ENCODE data around the gene RPL10.
"Not testable (repeated sequence)": the region's sequence is repeated elsewhere in the genome, so short reads cannot be mapped to it uniquely, and the experiment has no call there.

RPL10 gene

DNA sequence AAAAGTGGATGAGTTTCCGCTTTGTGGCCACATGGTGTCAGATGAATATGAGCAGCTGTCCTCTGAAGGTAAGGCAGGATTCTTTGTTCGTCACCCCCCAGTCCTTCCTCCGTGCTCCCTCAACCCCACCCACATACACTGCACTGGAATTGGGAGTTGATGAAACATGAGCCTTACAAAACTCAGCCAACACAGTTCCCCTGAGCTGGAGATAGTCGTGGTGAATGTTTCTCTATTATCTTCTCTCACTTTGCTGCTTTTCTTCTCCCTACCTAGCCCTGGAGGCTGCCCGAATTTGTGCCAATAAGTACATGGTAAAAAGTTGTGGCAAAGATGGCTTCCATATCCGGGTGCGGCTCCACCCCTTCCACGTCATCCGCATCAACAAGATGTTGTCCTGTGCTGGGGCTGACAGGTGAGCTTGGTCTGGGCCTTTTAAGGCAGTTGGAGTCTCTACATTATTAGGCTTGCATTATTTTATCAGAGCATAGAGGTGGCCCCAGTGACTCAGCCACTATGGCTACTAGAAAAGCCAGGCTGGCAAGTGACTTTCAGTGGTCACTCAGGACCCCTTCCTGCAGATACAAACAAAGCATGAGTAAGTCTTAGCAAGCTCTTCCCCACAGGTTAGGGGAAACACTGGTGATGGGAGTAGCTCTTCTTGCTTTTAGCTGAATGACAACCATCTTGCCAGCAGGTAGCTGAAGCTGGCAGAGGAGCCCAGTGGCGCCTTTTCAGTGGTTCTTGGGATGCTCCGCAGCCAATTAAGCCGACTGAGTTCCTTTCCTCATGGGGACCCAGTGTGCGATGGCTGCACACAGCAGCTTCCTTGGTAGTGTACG lies 1.6 kb downstream of the RPL10 start:
- Histone ChIP-seq H3K9me3 (replicated peaks; ENCODE audit: low read length) (no peaks in the 10 kb centered on the region), H3K4me3 (ENCODE audit: low read length) (peak overlapping the region; percentile 89), H3K36me3 (ENCODE audit: insufficient read depth, low read length) (peaks cover 33% of the 10 kb centered on the region), H3K27me3 (ENCODE audit: control insufficient read depth, insufficient read depth, low read length) (no peaks in the 10 kb centered on the region), H3K4me1 (ENCODE audit: control insufficient read depth, insufficient read depth, low read length) (peaks cover 6% of the 10 kb centered on the region), H3K4me2 (ENCODE audit: low read length) (peak overlapping the region; percentile 91), H3K9ac (ENCODE audit: low read depth, low read length) (peak overlapping the region; percentile 100)

DNA sequence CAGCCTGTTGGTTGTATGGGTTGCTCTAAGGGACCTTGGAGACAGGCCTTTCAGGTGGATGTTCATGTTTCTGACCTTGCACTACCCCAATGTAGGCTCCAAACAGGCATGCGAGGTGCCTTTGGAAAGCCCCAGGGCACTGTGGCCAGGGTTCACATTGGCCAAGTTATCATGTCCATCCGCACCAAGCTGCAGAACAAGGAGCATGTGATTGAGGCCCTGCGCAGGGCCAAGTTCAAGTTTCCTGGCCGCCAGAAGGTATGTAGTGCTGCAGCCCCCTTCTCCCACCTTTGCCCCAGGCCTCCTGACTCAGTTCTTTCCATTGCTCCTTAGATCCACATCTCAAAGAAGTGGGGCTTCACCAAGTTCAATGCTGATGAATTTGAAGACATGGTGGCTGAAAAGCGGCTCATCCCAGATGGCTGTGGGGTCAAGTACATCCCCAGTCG lies 2.2 kb downstream of the RPL10 start:
- H3K9me3 ChIP-seq (replicated peaks; ENCODE audit: low read length); H3K27me3 ChIP-seq (ENCODE audit: control insufficient read depth, insufficient read depth, low read length); H3K4me1 ChIP-seq (ENCODE audit: control insufficient read depth, insufficient read depth, low read length): not testable (repeated sequence)
- H3K4me3 ChIP-seq (ENCODE audit: low read length), result peak overlapping the region; percentile 89
- peak overlapping the region; percentile 100 for H3K9ac ChIP-seq (ENCODE audit: low read depth, low read length)
- H3K4me2 ChIP-seq (ENCODE audit: low read length), result peak overlapping the region; percentile 91
- peaks cover 33% of the 10 kb centered on the region for H3K36me3 ChIP-seq (ENCODE audit: insufficient read depth, low read length)

DNA sequence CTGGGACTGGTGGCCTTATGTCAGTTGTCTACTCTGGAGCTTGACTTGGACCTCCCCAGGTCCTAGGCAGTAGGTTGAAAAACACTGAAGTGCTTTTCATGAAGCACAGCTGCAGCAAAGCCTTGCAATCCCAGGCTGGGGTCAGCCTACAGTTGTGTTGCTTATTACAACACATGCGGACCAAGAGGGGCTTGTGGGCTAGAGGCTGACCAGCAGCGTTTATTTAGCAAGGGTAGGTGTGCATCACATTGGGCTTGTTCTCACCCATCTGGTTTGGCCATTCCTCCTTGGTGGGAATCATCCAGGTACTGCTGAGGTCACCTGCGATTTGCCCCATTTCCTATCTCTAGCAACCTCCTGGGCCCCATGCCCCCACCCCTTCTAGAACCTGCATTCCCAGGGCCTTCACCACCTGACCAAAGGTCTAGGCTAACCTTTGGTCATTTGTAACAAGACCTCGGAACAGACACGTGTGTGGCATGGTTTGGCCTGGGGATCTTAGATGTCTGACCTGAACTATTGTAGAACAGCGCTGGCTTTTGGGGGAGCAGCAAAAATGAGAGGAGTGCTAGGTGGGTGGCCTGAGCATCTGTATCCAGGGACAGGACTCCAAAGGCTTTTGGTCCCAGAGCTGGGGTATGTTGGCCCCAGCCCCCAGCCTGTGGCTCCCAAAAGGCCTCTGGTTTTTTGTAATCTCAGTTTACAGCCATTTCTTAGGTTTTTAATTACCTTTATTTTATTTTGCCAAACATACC lies 3.0 kb downstream of the RPL10 start:
- peaks cover 33% of the 10 kb centered on the region for H3K36me3 ChIP-seq (ENCODE audit: insufficient read depth, low read length)
- H3K4me2 ChIP-seq (ENCODE audit: low read length), result peak overlapping the region; percentile 10
- H3K4me1 ChIP-seq (ENCODE audit: control insufficient read depth, insufficient read depth, low read length), result peaks cover 6% of the 10 kb centered on the region
- H3K27me3 ChIP-seq (ENCODE audit: control insufficient read depth, insufficient read depth, low read length), result no peaks in the 10 kb centered on the region
- no peaks in the 10 kb centered on the region for H3K9me3 ChIP-seq (replicated peaks; ENCODE audit: low read length)
- no peak overlapping the region for H3K4me3 ChIP-seq (ENCODE audit: low read length)
- no peak overlapping the region for H3K9ac ChIP-seq (ENCODE audit: low read depth, low read length)

DNA sequence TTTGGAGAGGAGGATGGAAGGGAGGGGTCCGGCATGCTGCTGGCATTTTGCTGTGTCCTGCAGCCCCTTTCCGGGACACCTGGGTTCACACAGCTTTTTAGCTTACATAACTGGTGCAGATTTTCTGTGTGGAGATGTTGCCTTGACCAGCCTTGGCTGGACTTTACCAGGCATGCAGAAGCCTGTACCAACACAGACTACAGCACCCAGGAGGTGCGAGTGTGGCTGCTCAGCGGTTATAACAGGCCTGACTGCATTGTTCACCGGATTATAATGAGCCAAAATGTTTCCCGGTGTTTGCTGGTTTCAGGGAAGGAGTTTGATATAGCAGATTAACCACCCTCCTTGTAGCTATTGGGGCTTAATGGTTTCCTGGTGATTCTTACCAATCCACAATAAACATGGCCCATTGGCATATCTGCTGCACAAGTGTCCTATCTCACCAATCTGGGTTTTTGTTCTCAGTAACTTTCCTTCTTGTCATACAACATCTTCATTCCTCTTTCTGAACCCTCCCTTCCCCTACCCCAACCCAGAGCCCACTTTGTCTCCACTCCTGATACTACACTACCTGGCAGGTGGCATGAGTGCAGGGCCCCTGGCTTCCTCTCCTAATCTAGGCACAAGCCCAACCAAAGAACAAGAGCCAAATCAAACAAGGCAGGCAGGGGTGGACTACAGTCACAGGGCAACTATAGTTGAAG lies 3.9 kb downstream of the RPL10 start:
- no peak overlapping the region for H3K4me3 ChIP-seq (ENCODE audit: low read length)
- H3K4me1 ChIP-seq (ENCODE audit: control insufficient read depth, insufficient read depth, low read length), result peaks cover 6% of the 10 kb centered on the region
- H3K27me3 ChIP-seq (ENCODE audit: control insufficient read depth, insufficient read depth, low read length), result no peaks in the 10 kb centered on the region
- peaks cover 33% of the 10 kb centered on the region for H3K36me3 ChIP-seq (ENCODE audit: insufficient read depth, low read length)
- H3K9ac ChIP-seq (ENCODE audit: low read depth, low read length), result no peak overlapping the region
- H3K4me2 ChIP-seq (ENCODE audit: low read length), result no peak overlapping the region
- H3K9me3 ChIP-seq (replicated peaks; ENCODE audit: low read length), result no peaks in the 10 kb centered on the region

DNA sequence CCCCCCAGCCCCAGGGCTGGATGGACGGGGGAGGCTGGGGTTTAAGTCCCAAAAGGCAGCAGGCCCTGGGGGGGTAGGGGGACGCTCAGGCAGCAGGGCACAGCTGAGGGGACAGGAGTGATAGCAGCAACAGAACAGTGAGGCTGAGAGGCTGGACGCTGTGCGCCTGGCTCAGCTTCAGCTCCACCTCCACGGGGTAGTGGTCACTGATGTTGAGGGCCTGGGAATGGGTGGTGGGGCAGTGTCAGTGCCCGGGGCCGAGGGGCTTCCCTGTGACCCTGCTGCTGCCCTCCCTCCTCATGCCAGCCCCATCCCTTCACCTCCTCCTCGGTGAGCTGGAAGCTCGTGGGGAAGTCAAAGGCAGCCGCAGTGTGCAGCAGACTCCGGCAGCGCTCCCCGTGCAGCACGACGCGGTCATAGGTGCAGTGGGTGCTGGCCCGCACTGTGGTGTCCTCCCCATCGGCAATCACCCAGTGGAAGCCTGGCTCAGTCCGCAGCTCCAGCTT lies 4.5 kb downstream of the RPL10 start:
- H3K9ac ChIP-seq (ENCODE audit: low read depth, low read length), result no peak overlapping the region

DNA sequence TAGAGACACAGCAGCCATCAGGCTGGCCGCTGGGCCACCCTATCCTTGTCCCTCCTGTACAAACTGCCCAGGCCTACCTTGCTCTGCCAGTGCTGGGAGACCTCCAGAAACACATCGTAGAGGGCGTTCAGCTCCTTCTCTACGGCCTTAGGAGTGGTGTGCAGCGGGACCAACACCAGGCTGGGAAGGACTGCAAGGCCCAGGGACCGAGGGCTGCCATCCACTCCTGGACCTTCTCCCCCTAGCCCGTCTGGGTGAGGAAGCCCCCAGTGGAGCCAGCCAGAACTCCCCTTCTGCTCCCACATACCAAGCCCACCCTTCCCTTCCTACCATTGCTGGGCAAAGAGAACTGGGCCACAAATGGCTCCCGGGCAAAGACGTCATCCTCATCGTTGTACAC lies 5.0 kb downstream of the RPL10 start:
- H3K4me1 ChIP-seq (ENCODE audit: control insufficient read depth, insufficient read depth, low read length), result peaks cover 6% of the 10 kb centered on the region
- no peaks in the 10 kb centered on the region for H3K9me3 ChIP-seq (replicated peaks; ENCODE audit: low read length)
- H3K27me3 ChIP-seq (ENCODE audit: control insufficient read depth, insufficient read depth, low read length), result no peaks in the 10 kb centered on the region
- no peak overlapping the region for H3K9ac ChIP-seq (ENCODE audit: low read depth, low read length)
- H3K36me3 ChIP-seq (ENCODE audit: insufficient read depth, low read length), result peaks cover 33% of the 10 kb centered on the region
- no peak overlapping the region for H3K4me3 ChIP-seq (ENCODE audit: low read length)
- no peak overlapping the region for H3K4me2 ChIP-seq (ENCODE audit: low read length)

More for the DNA sequence above, 4.5 kb downstream of the RPL10 start:
- H3K27me3 ChIP-seq (ENCODE audit: control insufficient read depth, insufficient read depth, low read length), result no peaks in the 10 kb centered on the region
- H3K4me2 ChIP-seq (ENCODE audit: low read length), result no peak overlapping the region
- H3K4me1 ChIP-seq (ENCODE audit: control insufficient read depth, insufficient read depth, low read length), result peaks cover 6% of the 10 kb centered on the region
- no peaks in the 10 kb centered on the region for H3K9me3 ChIP-seq (replicated peaks; ENCODE audit: low read length)
- H3K4me3 ChIP-seq (ENCODE audit: low read length), result no peak overlapping the region
- peaks cover 33% of the 10 kb centered on the region for H3K36me3 ChIP-seq (ENCODE audit: insufficient read depth, low read length)

DNA sequence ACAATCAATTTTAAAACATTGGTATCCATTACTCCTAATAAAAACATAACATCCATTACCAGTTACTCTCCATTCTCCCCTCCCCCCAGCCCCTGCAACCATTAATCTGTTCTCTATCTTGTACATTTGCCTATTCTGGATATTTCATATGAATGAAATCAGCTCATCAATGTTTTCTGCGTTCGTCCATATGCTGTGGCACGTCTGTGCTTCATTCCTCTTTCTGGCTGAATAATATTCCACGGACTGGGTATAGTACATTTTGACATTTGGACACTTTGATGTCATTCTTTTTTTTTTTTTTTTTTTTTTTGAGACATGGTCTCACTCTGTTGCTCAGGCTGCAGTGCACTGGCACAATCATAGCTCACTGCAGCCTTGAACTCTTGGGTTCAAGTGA lies 5.7 kb downstream of the RPL10 start:
- no peaks in the 10 kb centered on the region for H3K27me3 ChIP-seq (ENCODE audit: control insufficient read depth, insufficient read depth, low read length)
- H3K4me2 ChIP-seq (ENCODE audit: low read length), result no peak overlapping the region
- H3K36me3 ChIP-seq (ENCODE audit: insufficient read depth, low read length), result peaks cover 27% of the 10 kb centered on the region
- H3K9me3 ChIP-seq (replicated peaks; ENCODE audit: low read length), result no peaks in the 10 kb centered on the region
- no peak overlapping the region for H3K4me3 ChIP-seq (ENCODE audit: low read length)
- H3K9ac ChIP-seq (ENCODE audit: low read depth, low read length), result no peak overlapping the region
- peaks cover 6% of the 10 kb centered on the region for H3K4me1 ChIP-seq (ENCODE audit: control insufficient read depth, insufficient read depth, low read length)

DNA sequence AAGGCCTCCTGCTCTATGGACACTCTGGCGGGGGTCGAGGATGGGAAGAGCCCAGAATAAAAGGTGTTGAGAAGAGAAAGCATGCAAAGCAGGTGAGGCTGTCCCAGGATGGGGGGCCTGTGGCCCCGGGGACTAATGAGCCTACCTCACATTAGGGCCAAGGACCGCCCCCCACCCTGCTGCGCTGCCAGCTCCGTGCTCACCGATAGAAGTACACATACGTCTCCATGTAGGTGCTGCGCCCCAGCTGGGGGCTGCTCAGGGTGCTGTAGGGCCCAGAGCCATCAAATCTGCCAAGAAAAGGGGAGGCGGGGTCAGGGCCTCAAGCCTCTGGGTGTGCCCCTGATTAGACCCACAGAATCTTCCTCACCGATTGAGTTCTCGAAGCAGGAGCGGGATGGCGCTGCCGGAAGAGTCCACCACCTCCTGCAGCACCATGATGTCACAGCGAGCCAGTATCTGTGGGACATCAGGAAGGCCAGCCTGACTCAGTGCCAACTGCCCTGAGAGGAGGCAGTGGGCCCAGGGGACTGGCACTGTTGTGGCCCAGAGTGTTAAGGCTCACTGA lies 6.5 kb downstream of the RPL10 start:
- H3K9me3 ChIP-seq (replicated peaks; ENCODE audit: low read length), result no peaks in the 10 kb centered on the region
- H3K4me3 ChIP-seq (ENCODE audit: low read length), result no peak overlapping the region
- peaks cover 10% of the 10 kb centered on the region for H3K4me1 ChIP-seq (ENCODE audit: control insufficient read depth, insufficient read depth, low read length)
- H3K27me3 ChIP-seq (ENCODE audit: control insufficient read depth, insufficient read depth, low read length), result no peaks in the 10 kb centered on the region
- H3K9ac ChIP-seq (ENCODE audit: low read depth, low read length), result no peak overlapping the region
- H3K4me2 ChIP-seq (ENCODE audit: low read length), result no peak overlapping the region
- peaks cover 19% of the 10 kb centered on the region for H3K36me3 ChIP-seq (ENCODE audit: insufficient read depth, low read length)

DNA sequence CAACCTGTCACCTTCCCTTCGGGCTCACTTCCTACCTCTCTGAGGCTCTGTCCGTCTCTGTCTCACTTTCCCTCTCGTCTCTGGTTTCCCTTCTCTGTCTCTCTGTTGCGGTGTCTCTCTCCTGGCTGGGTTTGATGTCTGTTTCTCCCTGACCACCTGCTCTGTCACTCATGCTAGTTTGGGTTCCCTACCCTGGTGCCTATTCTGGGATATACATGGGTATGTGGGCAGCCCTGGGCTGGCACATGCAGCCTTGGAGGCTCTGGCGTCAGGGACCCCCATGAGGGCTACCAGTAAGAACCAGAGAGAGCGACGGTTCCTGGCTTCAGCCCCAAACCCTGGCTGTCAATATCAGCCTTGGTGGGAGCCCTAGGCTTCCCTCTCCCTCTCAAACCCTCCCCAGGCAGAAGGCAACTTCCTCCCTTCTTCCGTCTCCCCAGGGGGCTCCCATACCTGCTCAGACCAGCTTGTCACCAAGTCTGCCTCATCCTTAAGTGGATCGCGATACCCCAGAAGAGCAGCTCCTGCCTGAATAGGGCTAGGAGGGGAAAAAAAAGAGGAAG lies 10.6 kb downstream of the RPL10 start:
- Histone ChIP-seq H3K27me3 (ENCODE audit: control insufficient read depth, insufficient read depth, low read length) (no peaks in the 10 kb centered on the region), H3K4me3 (ENCODE audit: low read length) (peak overlapping the region; percentile 72), H3K36me3 (ENCODE audit: insufficient read depth, low read length) (peaks cover 4% of the 10 kb centered on the region), H3K9ac (ENCODE audit: low read depth, low read length) (peak overlapping the region; percentile 85), H3K4me2 (ENCODE audit: low read length) (peak overlapping the region; percentile 94), H3K4me1 (ENCODE audit: control insufficient read depth, insufficient read depth, low read length) (peaks cover 12% of the 10 kb centered on the region), H3K9me3 (replicated peaks; ENCODE audit: low read length) (no peaks in the 10 kb centered on the region)

DNA sequence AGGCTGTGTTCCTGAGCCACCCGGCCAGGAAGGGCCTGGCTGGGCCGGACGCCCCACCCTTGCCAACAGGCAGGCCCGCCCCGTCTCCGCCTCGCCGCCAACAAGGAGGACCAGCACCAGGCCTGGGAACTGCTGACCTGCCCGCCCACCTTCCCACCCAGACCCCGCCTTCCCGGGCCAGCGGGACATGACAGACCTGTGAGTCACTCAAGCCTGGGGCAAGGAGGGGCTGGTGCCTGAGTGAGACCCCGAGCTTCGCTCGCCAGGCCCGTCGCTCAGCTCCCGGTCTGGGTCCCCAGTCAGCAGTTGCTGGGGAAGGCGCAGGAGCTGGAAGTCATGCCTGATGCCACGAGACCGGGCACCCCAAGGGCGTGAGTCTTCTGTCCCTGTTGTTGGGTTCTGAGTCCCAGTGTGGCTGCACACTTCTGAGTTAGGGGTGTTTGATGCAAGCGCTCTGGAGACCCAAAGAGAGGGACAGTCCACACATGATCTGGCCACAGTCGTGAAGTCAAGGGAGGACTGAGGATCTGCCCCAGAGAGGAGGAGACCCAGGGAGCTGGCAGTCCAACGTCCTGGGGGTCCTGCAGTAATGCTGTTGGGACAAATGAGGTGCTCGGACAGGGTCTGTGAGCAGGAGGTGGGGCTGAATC lies 11.2 kb downstream of the RPL10 start, which contains the start of gene DNASE1L1:
Gene DNASE1L1, minus strand, starts transcription at position 33 of the 650 bp plus-strand sequence. CDS start 3,686 bp downstream, outside the sequence.
- Histone ChIP-seq H3K4me2 (ENCODE audit: low read length) (peak within 1 kb of the TSS; percentile 94), H3K4me1 (ENCODE audit: control insufficient read depth, insufficient read depth, low read length) (peaks cover 12% of the 10 kb centered on the region), H3K4me3 (ENCODE audit: low read length) (peak within 1 kb of the TSS; percentile 72), H3K9me3 (replicated peaks; ENCODE audit: low read length) (no peaks in the 10 kb centered on the region), H3K9ac (ENCODE audit: low read depth, low read length) (peak within 1 kb of the TSS; percentile 85), H3K27me3 (ENCODE audit: control insufficient read depth, insufficient read depth, low read length) (no peaks in the 10 kb centered on the region), H3K36me3 (ENCODE audit: insufficient read depth, low read length) (peaks cover 2% of the 10 kb centered on the region)
